Tibial nerve (tissue), 4 donors: Measurements from ENCODE around the gene UTF1. TPM values are rescaled to one million over a fixed set of nuclear protein-coding genes. Genes with fewer than 3 reads are reported as not detected.

Experiments
- DNase-seq, 2 donors: peaks; one replicate each; pipeline ENCODE4 v3.0.0-alpha.2; 2019; ENCODE audit warnings: low spot score in 2 of 2
- H3K27ac ChIP-seq, 4 donors: fragments of 200-600 bp; sonication (generic) in 3 of 4; one replicate each; pipeline ENCODE4 v1.5.1; 2017 to 2019; ENCODE audit warnings: mild to moderate bottlenecking in 1 of 4
- H3K27me3 ChIP-seq, 2 donors: fragments of 200-600 bp; sonication (generic) in 1 of 2; one replicate each; pipeline versions ENCODE4 v1.5.1 to v1.6.0; 2017 to 2019
- H3K36me3 ChIP-seq, 3 donors: fragments of 200-600 bp; sonication (generic); one replicate each; pipeline ENCODE4 v1.5.1; 2018 to 2019
- H3K4me1 ChIP-seq, 4 donors: fragments of 200-600 bp; sonication (generic) in 3 of 4; one replicate each; pipeline ENCODE4 v1.5.1; 2017 to 2019
- H3K4me3 ChIP-seq, 4 donors: fragments of 200-600 bp; sonication (generic) in 3 of 4; one replicate each; pipeline ENCODE4 v1.5.1; 2017 to 2019; ENCODE audit warnings: mild to moderate bottlenecking in 1 of 4, moderate library complexity in 1 of 4
- H3K9me3 ChIP-seq, 4 donors: fragments of 200-600 bp; sonication (generic) in 3 of 4; one replicate each; pipeline ENCODE4 v1.5.1; 2017 to 2019
- EP300 ChIP-seq, 2 donors: sonication (generic); formaldehyde crosslinking; IDR thresholded peaks; one replicate each; pipeline ENCODE4 v1.6.1; 2017; ENCODE audit warnings: antibody characterized with exemption in 2 of 2, mild to moderate bottlenecking in 1 of 2
- POLR2A ChIP-seq, 2 donors: fragments of 450-650 bp; IDR thresholded peaks; one replicate each; pipeline ENCODE4 v1.6.1; 2017; ENCODE audit warnings: antibody characterized with exemption in 2 of 2, mild to moderate bottlenecking in 2 of 2, moderate library complexity in 2 of 2
- WGBS, 2 donors: methylation state at CpG; one replicate each; pipeline ENCODE4 v1.1.5; 2018; 5-methylcytosine and 5-hydroxymethylcytosine counted together
- total RNA-seq, 4 donors: library from RNA; depleted of rRNA; stranded (reverse); fragments of >200 nt; gene quantifications; one replicate each; pipeline ENCODE4 v1.1.0, GENCODE V29; 2016
- TF ChIP-seq, protein P1 (sequence below), 5 experiments: fragments of 200-600 bp in 3 of 5; fragments of 450-650 bp in 2 of 5; sonication (generic) in 3 of 5; IDR thresholded peaks; one replicate each; pipeline ENCODE4 v1.5.1; 2016 to 2019; ENCODE audit warnings: antibody characterized with exemption in 5 of 5, mild to moderate bottlenecking in 3 of 5, moderate library complexity in 2 of 5

Gene UTF1
- total RNA-seq, 4 donors from 2014 or later, result not detected

GRCh38 chr10:133276100-133276434 is 46.0 kb downstream of the UTF1 start:
- no peak for DNase-seq
- H3K4me3 ChIP-seq, result peak overlapping the region in 2 of 4 donors; percentile 31 to 41
- peaks cover 0 to 43% (median 17%) of the 10 kb centered on the region in 4 donors for H3K4me1 ChIP-seq
- H3K27ac ChIP-seq, result peak overlapping the region in 1 of 4 donors; percentile 38
- H3K36me3 ChIP-seq, result peaks cover 0 to 58% (median 0%) of the 10 kb centered on the region in 3 donors
- H3K9me3 ChIP-seq, result no peaks in the 10 kb centered on the region
- no peak for TF ChIP-seq EP300 (IDR thresholded peaks at IDR 0.05)
- TF ChIP-seq, protein P1, sequence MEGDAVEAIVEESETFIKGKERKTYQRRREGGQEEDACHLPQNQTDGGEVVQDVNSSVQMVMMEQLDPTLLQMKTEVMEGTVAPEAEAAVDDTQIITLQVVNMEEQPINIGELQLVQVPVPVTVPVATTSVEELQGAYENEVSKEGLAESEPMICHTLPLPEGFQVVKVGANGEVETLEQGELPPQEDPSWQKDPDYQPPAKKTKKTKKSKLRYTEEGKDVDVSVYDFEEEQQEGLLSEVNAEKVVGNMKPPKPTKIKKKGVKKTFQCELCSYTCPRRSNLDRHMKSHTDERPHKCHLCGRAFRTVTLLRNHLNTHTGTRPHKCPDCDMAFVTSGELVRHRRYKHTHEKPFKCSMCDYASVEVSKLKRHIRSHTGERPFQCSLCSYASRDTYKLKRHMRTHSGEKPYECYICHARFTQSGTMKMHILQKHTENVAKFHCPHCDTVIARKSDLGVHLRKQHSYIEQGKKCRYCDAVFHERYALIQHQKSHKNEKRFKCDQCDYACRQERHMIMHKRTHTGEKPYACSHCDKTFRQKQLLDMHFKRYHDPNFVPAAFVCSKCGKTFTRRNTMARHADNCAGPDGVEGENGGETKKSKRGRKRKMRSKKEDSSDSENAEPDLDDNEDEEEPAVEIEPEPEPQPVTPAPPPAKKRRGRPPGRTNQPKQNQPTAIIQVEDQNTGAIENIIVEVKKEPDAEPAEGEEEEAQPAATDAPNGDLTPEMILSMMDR (IDR thresholded peaks at IDR 0.05), result no peak
- TF ChIP-seq POLR2A (IDR thresholded peaks at IDR 0.05), result no peak
- peaks cover 0 to 33% of the 10 kb centered on the region in 2 donors for H3K27me3 ChIP-seq
- WGBS, 2 donors, result 15 to 18% methylated on average over 6 of the region's 6 CpGs

GRCh38 chr10:133276435-133277201 is 46.6 kb downstream of the UTF1 start, which contains the start of gene ADAM8:
Gene ADAM8 (minus strand): TSS chr10:133276868. CDS start chr10:133276817, 51 bp downstream.
- H3K27me3 ChIP-seq, result peaks cover 0 to 33% of the 10 kb centered on the region in 2 donors
- H3K36me3 ChIP-seq, result peaks cover 0 to 58% (median 0%) of the 10 kb centered on the region in 3 donors
- H3K4me3 ChIP-seq, result peak within 1 kb of the TSS in 2 of 4 donors; percentile 31 to 41
- DNase-seq, result no peak
- WGBS, 2 donors, result 4 to 13% methylated on average over 16 to 34 of the region's 63 CpGs
- H3K9me3 ChIP-seq, result no peaks in the 10 kb centered on the region
- H3K27ac ChIP-seq, result peak within 1 kb of the TSS in 2 of 4 donors; percentile 10 to 38
- peaks cover 0 to 43% (median 17%) of the 10 kb centered on the region in 4 donors for H3K4me1 ChIP-seq
- TF ChIP-seq, protein P1 (IDR thresholded peaks at IDR 0.05), result no peak
- no peak for TF ChIP-seq EP300 (IDR thresholded peaks at IDR 0.05)
- no peak for TF ChIP-seq POLR2A (IDR thresholded peaks at IDR 0.05)

DNA sequence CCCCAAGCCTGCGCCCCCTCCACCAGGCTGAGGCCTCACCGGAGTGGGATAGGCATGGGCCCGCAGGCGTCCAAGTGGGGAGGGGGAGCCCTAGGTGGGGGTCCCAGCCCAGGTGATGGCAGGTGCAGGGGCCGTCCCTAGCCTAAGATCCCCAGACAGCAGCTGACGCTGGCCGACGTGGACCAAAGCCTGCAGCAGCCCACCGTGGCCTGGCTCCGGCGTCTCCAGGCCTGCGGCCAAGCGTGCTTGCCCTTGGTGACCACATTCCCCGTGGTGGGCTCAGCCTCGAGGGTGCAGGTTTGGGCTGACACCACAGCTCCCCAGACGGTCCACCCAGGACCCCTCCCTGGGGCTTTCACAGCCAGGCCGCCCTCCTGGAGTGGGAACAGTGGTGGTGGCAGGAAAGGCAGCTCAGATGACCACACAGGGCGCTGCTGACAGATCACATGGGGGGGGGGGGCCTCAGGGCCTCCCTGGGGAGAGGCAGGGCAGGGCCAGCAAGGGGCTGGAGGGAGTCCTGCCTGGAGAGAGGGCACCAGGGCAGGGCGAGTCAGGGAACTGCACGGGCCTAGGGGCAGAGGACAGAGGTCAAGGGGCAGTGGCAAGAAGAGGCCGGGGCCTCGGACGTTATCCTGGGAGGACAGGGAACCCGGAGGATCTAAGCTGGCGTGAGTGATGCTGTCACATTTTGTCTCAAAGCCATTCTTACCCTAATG is 47.4 kb downstream of the UTF1 start:
- DNase-seq, result no peak
- H3K4me1 ChIP-seq, result peaks cover 0 to 43% (median 17%) of the 10 kb centered on the region in 4 donors
- peaks cover 0 to 58% (median 0%) of the 10 kb centered on the region in 3 donors for H3K36me3 ChIP-seq
- peaks cover 0 to 33% of the 10 kb centered on the region in 2 donors for H3K27me3 ChIP-seq
- peak overlapping the region in 2 of 4 donors; percentile 10 to 38 for H3K27ac ChIP-seq
- H3K4me3 ChIP-seq, result no peak overlapping the region
- 52 to 54% methylated on average over 14 to 21 of the region's 25 CpGs for WGBS, 2 donors
- H3K9me3 ChIP-seq, result no peaks in the 10 kb centered on the region
- TF ChIP-seq, protein P1 (IDR thresholded peaks at IDR 0.05), result no peak
- no peak for TF ChIP-seq POLR2A (IDR thresholded peaks at IDR 0.05)

- Histone ChIP-seq H3K4me3 (no peak overlapping the region), H3K4me1 (peaks cover 0 to 43% (median 17%) of the 10 kb centered on the region in 4 donors), H3K27ac (peak overlapping the region in 2 of 4 donors; percentile 10 to 54), H3K36me3 (peaks cover 0 to 58% (median 0%) of the 10 kb centered on the region in 3 donors), H3K27me3 (peaks cover 0 to 33% of the 10 kb centered on the region in 2 donors), H3K9me3 (no peaks in the 10 kb centered on the region)
- 78 to 81% methylated on average over 11 to 12 of the region's 12 CpGs for WGBS, 2 donors
- DNase-seq, result no peak
- TF ChIP-seq POLR2A (IDR thresholded peaks at IDR 0.05) (no peak), EP300 (IDR thresholded peaks at IDR 0.05) (no peak)
- TF ChIP-seq, protein P1 (IDR thresholded peaks at IDR 0.05), result no peak
These were observed 48.1 kb downstream of the UTF1 start for GRCh38 chr10:133277993-133278576.
